ENCODE measurements around the gene POLR1A. TPM values are rescaled to one million over a fixed set of nuclear protein-coding genes. Genes with fewer than 3 reads are reported as not detected.

The POLR1A gene
- total and polyA plus RNA-seq, 4 donors: 3.2 to 12.3 (median 6.1) TPM

DNA sequence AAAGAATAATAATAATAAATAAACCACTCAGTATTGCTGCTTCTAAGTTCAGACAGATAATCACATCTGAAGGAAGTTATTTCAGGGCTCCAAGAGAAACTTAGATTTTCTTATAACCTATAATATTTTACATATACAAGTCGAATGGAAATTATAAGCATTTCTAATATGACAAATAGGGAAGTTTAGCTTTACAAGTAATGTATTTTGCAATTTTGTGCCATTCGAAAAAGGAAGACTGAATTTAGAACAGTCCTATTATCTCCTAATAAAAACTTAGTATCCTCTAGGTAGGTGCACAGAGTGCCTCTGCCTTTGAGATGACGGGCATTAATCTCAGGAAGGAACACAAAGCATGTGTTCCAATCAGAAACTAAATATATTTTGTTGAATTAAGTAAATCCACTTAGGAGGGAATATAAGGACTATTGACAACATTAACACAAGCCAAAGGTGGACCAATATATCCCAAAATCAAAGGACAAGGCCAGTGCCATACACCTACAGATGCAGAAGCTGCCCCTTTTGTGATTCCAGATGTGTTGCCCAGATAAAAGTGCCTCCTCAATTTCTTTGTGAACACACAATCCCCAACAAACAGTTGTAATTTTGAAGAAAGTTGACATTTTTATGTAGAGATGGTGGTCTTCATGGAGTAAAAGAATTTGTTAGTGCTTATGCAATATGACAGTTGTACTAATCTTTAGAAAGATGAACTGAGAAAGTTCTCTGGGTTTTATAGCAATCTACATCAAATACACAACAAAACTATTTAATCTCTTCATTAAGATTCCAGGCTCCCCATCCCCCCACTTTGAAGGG, 37.0 kb upstream of the POLR1A start:
- Histone ChIP-seq H3K4me3 (ENCODE audit: low read depth in 1 of 3, low read length in 3 of 3) (no peak overlapping the region), H3K9ac (ENCODE audit: low read depth in 1 of 2, low read length in 2 of 2) (no peak overlapping the region), H3K36me3 (ENCODE audit: control insufficient read depth in 4 of 4, insufficient read depth in 3 of 4, low read depth in 1 of 4, low read length in 3 of 4) (peaks cover 11 to 77% (median 68%) of the 10 kb centered on the region in 4 donors), H3K9me3 (ENCODE audit: control insufficient read depth in 4 of 4, low read length in 3 of 4) (no peaks in the 10 kb centered on the region), H3K27me3 (ENCODE audit: control insufficient read depth in 4 of 4, insufficient read depth in 4 of 4, low read length in 3 of 4) (no peaks in the 10 kb centered on the region), H3K4me1 (ENCODE audit: control insufficient read depth in 4 of 4, insufficient read depth in 4 of 4, low read length in 3 of 4) (no peaks in the 10 kb centered on the region), H3K27ac (ENCODE audit: low read depth in 1 of 2, low read length in 2 of 2) (no peak overlapping the region)
- DNase-seq (ENCODE audit: low spot score): no peak
- TF ChIP-seq, protein P1, sequence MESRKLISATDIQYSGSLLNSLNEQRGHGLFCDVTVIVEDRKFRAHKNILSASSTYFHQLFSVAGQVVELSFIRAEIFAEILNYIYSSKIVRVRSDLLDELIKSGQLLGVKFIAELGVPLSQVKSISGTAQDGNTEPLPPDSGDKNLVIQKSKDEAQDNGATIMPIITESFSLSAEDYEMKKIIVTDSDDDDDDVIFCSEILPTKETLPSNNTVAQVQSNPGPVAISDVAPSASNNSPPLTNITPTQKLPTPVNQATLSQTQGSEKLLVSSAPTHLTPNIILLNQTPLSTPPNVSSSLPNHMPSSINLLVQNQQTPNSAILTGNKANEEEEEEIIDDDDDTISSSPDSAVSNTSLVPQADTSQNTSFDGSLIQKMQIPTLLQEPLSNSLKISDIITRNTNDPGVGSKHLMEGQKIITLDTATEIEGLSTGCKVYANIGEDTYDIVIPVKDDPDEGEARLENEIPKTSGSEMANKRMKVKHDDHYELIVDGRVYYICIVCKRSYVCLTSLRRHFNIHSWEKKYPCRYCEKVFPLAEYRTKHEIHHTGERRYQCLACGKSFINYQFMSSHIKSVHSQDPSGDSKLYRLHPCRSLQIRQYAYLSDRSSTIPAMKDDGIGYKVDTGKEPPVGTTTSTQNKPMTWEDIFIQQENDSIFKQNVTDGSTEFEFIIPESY (IDR thresholded peaks at IDR 0.05): no peak
- TF ChIP-seq HNF4G (IDR thresholded peaks at IDR 0.05) (no peak), RXRA (IDR thresholded peaks at IDR 0.05) (no peak), FOXA1 (IDR thresholded peaks at IDR 0.05) (no peak), YY1 (IDR thresholded peaks at IDR 0.05) (no peak), TAF1 (conservative IDR thresholded peaks at IDR 0.05) (no peak), SP1 (IDR thresholded peaks at IDR 0.05) (no peak), JUND (IDR thresholded peaks at IDR 0.05) (no peak), NR2F2 (IDR thresholded peaks at IDR 0.05) (no peak)
- TF ChIP-seq, protein P2, sequence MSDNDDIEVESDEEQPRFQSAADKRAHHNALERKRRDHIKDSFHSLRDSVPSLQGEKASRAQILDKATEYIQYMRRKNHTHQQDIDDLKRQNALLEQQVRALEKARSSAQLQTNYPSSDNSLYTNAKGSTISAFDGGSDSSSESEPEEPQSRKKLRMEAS (IDR thresholded peaks at IDR 0.05): no peak
- TF ChIP-seq, protein P3, sequence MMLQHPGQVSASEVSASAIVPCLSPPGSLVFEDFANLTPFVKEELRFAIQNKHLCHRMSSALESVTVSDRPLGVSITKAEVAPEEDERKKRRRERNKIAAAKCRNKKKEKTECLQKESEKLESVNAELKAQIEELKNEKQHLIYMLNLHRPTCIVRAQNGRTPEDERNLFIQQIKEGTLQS (IDR thresholded peaks at IDR 0.05): no peak
- TF ChIP-seq, protein P4, sequence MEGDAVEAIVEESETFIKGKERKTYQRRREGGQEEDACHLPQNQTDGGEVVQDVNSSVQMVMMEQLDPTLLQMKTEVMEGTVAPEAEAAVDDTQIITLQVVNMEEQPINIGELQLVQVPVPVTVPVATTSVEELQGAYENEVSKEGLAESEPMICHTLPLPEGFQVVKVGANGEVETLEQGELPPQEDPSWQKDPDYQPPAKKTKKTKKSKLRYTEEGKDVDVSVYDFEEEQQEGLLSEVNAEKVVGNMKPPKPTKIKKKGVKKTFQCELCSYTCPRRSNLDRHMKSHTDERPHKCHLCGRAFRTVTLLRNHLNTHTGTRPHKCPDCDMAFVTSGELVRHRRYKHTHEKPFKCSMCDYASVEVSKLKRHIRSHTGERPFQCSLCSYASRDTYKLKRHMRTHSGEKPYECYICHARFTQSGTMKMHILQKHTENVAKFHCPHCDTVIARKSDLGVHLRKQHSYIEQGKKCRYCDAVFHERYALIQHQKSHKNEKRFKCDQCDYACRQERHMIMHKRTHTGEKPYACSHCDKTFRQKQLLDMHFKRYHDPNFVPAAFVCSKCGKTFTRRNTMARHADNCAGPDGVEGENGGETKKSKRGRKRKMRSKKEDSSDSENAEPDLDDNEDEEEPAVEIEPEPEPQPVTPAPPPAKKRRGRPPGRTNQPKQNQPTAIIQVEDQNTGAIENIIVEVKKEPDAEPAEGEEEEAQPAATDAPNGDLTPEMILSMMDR (IDR thresholded peaks at IDR 0.05; ENCODE audit: low read depth, low read length, missing input control): no peak
- 61% methylated on average over 3 of the region's 3 CpGs for WGBS

DNA sequence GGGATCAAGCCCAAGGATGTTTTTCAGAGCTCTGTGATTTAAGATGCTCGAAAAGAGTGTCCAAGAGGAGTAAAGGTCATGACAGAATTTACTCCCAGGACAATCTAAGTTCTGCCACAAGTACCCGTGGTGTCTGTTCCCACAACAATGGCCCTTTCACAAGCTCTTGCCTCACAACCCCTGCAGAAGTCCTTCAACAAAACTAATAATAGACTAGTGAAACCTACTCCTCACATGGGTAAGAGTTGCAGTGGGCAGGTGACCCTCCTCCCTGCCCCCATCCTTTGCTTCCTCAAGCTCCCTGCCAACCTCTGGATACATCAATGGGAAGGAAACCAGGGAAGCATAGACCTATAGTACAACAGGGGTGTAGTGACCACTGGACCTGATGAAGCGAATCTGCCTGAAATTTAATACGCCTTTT, 35.3 kb upstream of the POLR1A start:
- 88% methylated on average over 4 of the region's 4 CpGs for WGBS
- no peak for DNase-seq (ENCODE audit: low spot score)
- Histone ChIP-seq H3K36me3 (ENCODE audit: control insufficient read depth in 4 of 4, insufficient read depth in 3 of 4, low read depth in 1 of 4, low read length in 3 of 4) (peaks cover 14 to 84% (median 71%) of the 10 kb centered on the region in 4 donors), H3K4me3 (ENCODE audit: low read depth in 1 of 3, low read length in 3 of 3) (no peak overlapping the region), H3K27ac (ENCODE audit: low read depth in 1 of 2, low read length in 2 of 2) (no peak overlapping the region), H3K4me1 (ENCODE audit: control insufficient read depth in 4 of 4, insufficient read depth in 4 of 4, low read length in 3 of 4) (no peaks in the 10 kb centered on the region), H3K9me3 (ENCODE audit: control insufficient read depth in 4 of 4, low read length in 3 of 4) (no peaks in the 10 kb centered on the region), H3K9ac (ENCODE audit: low read depth in 1 of 2, low read length in 2 of 2) (no peak overlapping the region), H3K27me3 (ENCODE audit: control insufficient read depth in 4 of 4, insufficient read depth in 4 of 4, low read length in 3 of 4) (no peaks in the 10 kb centered on the region)
- TF ChIP-seq NR2F2 (IDR thresholded peaks at IDR 0.05) (no peak), EGR1 (IDR thresholded peaks at IDR 0.05; ENCODE audit: low read depth in 2 of 2) (no peak), SP1 (IDR thresholded peaks at IDR 0.05) (no peak), GABPA (IDR thresholded peaks at IDR 0.05 in 1 of 2, conservative IDR thresholded peaks at IDR 0.05 in 1 of 2) (no peak), TAF1 (conservative IDR thresholded peaks at IDR 0.05) (no peak), FOXA2 (IDR thresholded peaks at IDR 0.05) (no peak), FOXA1 (IDR thresholded peaks at IDR 0.05) (no peak), RAD21 (IDR thresholded peaks at IDR 0.05) (no peak), HNF4A (conservative IDR thresholded peaks at IDR 0.05) (no peak)
- TF ChIP-seq, protein P5, sequence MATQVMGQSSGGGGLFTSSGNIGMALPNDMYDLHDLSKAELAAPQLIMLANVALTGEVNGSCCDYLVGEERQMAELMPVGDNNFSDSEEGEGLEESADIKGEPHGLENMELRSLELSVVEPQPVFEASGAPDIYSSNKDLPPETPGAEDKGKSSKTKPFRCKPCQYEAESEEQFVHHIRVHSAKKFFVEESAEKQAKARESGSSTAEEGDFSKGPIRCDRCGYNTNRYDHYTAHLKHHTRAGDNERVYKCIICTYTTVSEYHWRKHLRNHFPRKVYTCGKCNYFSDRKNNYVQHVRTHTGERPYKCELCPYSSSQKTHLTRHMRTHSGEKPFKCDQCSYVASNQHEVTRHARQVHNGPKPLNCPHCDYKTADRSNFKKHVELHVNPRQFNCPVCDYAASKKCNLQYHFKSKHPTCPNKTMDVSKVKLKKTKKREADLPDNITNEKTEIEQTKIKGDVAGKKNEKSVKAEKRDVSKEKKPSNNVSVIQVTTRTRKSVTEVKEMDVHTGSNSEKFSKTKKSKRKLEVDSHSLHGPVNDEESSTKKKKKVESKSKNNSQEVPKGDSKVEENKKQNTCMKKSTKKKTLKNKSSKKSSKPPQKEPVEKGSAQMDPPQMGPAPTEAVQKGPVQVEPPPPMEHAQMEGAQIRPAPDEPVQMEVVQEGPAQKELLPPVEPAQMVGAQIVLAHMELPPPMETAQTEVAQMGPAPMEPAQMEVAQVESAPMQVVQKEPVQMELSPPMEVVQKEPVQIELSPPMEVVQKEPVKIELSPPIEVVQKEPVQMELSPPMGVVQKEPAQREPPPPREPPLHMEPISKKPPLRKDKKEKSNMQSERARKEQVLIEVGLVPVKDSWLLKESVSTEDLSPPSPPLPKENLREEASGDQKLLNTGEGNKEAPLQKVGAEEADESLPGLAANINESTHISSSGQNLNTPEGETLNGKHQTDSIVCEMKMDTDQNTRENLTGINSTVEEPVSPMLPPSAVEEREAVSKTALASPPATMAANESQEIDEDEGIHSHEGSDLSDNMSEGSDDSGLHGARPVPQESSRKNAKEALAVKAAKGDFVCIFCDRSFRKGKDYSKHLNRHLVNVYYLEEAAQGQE (IDR thresholded peaks at IDR 0.05): no peak
- TF ChIP-seq, protein P1 (IDR thresholded peaks at IDR 0.05): no peak
- TF ChIP-seq, protein P2 (IDR thresholded peaks at IDR 0.05): no peak
- TF ChIP-seq, protein P3 (IDR thresholded peaks at IDR 0.05): no peak
